C4-2B (cell line): ENCODE results near the gene APBA3.

ENCODE experiments used
- CTCF ChIP-seq: fragments of 450-650 bp; conservative IDR thresholded peaks from 2 replicates; pipeline ENCODE4 v1.5.1; 2017; ENCODE audit warnings: mild to moderate bottlenecking
- ZFX ChIP-seq: fragments of 450-650 bp; IDR thresholded peaks from 2 replicates; pipeline ENCODE4 v1.6.1; 2017

- TF ChIP-seq CTCF (no peak), ZFX (no peak)
Measured at GRCh38 chr19:3778899-3779723, 17.6 kb upstream of the APBA3 start.
